ENCODE measurements around the gene NGRN. TPM values are rescaled to one million over a fixed set of nuclear protein-coding genes. Genes with fewer than 3 reads are reported as not detected.

Gene NGRN
- total and polyA plus RNA-seq, 2 experiments from 2014 or later, result 88.9 to 131 TPM

GRCh38 chr15:90307661-90308060 lies 42.2 kb downstream of the NGRN start:
- Histone ChIP-seq H4K20me1 (replicated peaks; ENCODE audit: insufficient read depth) (no peaks in the 10 kb centered on the region), H3K27ac (ENCODE audit: low read depth) (no peak overlapping the region), H3K4me2 (no peak overlapping the region), H2AFZ (no peak overlapping the region), H3F3A (replicated peaks; ENCODE audit: low read depth) (no peaks in the 10 kb centered on the region), H3K9me2 (ENCODE audit: insufficient read depth) (no peaks in the 10 kb centered on the region), H3K36me3 (ENCODE audit: insufficient read depth) (no peaks in the 10 kb centered on the region), H3K79me2 (replicated peaks; ENCODE audit: insufficient read depth) (no peaks in the 10 kb centered on the region), H3K4me3 (no peak overlapping the region), H3K4me1 (ENCODE audit: insufficient read depth) (no peaks in the 10 kb centered on the region), H3K27me3 (ENCODE audit: insufficient read depth) (no peaks in the 10 kb centered on the region)
- TF ChIP-seq JUNB (IDR thresholded peaks at IDR 0.05; ENCODE audit: unreplicated experiment), result no peak
- TF ChIP-seq STAT1 (IDR thresholded peaks at IDR 0.05; ENCODE audit: unreplicated experiment), result no peak
- no peak for TF ChIP-seq ZNF331 (CRISPR knock-in tag; IDR thresholded peaks at IDR 0.05; ENCODE audit: low read depth)
- TF ChIP-seq ZNF114 (CRISPR knock-in tag; IDR thresholded peaks at IDR 0.05), result no peak
- no peak for TF ChIP-seq EZH2 (IDR thresholded peaks at IDR 0.05; ENCODE audit: low read depth, unreplicated experiment)
- no peak for TF ChIP-seq NANOG (IDR thresholded peaks at IDR 0.05; ENCODE audit: borderline replicate concordance)
- H3K9me3 Mint-ChIP-seq, result no peaks in the 10 kb centered on the region
- no peaks in the 10 kb centered on the region for H3K36me3 Mint-ChIP-seq (ENCODE audit: low read depth)
- no peak overlapping the region for H3K27ac Mint-ChIP-seq
- ATAC-seq (no peak), DNase-seq (ENCODE audit: low spot score) (no peak)
- peaks cover 11% of the 10 kb centered on the region; the same call in 2 of the 3 replicates for H3K4me1 Mint-ChIP-seq
- no peak overlapping the region for H3K4me3 Mint-ChIP-seq
- no peaks in the 10 kb centered on the region for H3K27me3 Mint-ChIP-seq (ENCODE audit: insufficient read depth, low read depth, poor library complexity)

DNA sequence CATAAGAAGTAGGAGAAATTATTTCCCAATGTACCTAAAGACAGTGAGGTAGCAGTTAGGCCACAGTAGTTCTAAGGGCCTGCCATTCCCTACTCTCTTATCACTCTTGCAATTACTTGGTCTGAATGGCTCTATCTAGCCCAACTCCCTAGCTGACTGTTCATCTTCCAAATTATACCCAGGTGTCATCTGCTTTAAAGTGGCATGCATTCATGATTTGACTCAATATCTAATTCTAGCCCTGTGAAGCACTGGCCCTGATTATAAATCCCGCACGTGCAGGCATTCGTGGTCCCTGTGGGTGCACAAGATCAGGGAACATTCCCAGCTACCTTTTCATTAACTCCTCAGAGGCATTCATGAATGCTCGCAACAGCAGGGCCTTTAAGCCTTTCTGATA lies 43.5 kb downstream of the NGRN start:
- Mint-ChIP-seq H3K4me1 (peaks cover 13% of the 10 kb centered on the region; the same call in 2 of the 3 replicates), H3K9me3 (no peaks in the 10 kb centered on the region), H3K27me3 (ENCODE audit: insufficient read depth, low read depth, poor library complexity) (no peaks in the 10 kb centered on the region), H3K4me3 (no peak overlapping the region), H3K36me3 (ENCODE audit: low read depth) (no peaks in the 10 kb centered on the region), H3K27ac (no peak overlapping the region)
- H3K79me2 ChIP-seq (replicated peaks; ENCODE audit: insufficient read depth), result no peaks in the 10 kb centered on the region
- no peaks in the 10 kb centered on the region for H4K20me1 ChIP-seq (replicated peaks; ENCODE audit: insufficient read depth)
- H3K4me3 ChIP-seq, result no peak overlapping the region
- H3F3A ChIP-seq (replicated peaks; ENCODE audit: low read depth), result no peaks in the 10 kb centered on the region
- no peak for ATAC-seq
- H3K36me3 ChIP-seq (ENCODE audit: insufficient read depth), result no peaks in the 10 kb centered on the region
- no peak overlapping the region for H2AFZ ChIP-seq
- no peaks in the 10 kb centered on the region for H3K27me3 ChIP-seq (ENCODE audit: insufficient read depth)
- H3K4me1 ChIP-seq (ENCODE audit: insufficient read depth), result no peaks in the 10 kb centered on the region
- no peak overlapping the region for H3K27ac ChIP-seq (ENCODE audit: low read depth)
- no peak for DNase-seq (ENCODE audit: low spot score)
- H3K9me2 ChIP-seq (ENCODE audit: insufficient read depth), result no peaks in the 10 kb centered on the region
- H3K4me2 ChIP-seq, result no peak overlapping the region
- no peak for TF ChIP-seq NANOG (IDR thresholded peaks at IDR 0.05; ENCODE audit: borderline replicate concordance)
- TF ChIP-seq, protein P1, sequence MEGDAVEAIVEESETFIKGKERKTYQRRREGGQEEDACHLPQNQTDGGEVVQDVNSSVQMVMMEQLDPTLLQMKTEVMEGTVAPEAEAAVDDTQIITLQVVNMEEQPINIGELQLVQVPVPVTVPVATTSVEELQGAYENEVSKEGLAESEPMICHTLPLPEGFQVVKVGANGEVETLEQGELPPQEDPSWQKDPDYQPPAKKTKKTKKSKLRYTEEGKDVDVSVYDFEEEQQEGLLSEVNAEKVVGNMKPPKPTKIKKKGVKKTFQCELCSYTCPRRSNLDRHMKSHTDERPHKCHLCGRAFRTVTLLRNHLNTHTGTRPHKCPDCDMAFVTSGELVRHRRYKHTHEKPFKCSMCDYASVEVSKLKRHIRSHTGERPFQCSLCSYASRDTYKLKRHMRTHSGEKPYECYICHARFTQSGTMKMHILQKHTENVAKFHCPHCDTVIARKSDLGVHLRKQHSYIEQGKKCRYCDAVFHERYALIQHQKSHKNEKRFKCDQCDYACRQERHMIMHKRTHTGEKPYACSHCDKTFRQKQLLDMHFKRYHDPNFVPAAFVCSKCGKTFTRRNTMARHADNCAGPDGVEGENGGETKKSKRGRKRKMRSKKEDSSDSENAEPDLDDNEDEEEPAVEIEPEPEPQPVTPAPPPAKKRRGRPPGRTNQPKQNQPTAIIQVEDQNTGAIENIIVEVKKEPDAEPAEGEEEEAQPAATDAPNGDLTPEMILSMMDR (conservative IDR thresholded peaks at IDR 0.05; ENCODE audit: low read depth in 2 of 2), result no peak
- no peak for TF ChIP-seq STAT1 (IDR thresholded peaks at IDR 0.05; ENCODE audit: unreplicated experiment)
- no peak for TF ChIP-seq CREB1 (CRISPR knock-in tag; IDR thresholded peaks at IDR 0.05; ENCODE audit: low read depth)
- TF ChIP-seq EZH2 (IDR thresholded peaks at IDR 0.05; ENCODE audit: low read depth, unreplicated experiment), result no peak
- TF ChIP-seq EZH2phosphoT487 (IDR thresholded peaks at IDR 0.05; ENCODE audit: unreplicated experiment), result no peak
- TF ChIP-seq, protein P2, sequence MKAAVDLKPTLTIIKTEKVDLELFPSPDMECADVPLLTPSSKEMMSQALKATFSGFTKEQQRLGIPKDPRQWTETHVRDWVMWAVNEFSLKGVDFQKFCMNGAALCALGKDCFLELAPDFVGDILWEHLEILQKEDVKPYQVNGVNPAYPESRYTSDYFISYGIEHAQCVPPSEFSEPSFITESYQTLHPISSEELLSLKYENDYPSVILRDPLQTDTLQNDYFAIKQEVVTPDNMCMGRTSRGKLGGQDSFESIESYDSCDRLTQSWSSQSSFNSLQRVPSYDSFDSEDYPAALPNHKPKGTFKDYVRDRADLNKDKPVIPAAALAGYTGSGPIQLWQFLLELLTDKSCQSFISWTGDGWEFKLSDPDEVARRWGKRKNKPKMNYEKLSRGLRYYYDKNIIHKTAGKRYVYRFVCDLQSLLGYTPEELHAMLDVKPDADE (IDR thresholded peaks at IDR 0.05), result no peak
- no peak for TF ChIP-seq JUNB (IDR thresholded peaks at IDR 0.05; ENCODE audit: unreplicated experiment)
- no peak for TF ChIP-seq ZNF331 (CRISPR knock-in tag; IDR thresholded peaks at IDR 0.05; ENCODE audit: low read depth)
- no peak for TF ChIP-seq ZNF462 (CRISPR knock-in tag; IDR thresholded peaks at IDR 0.05)
